GM21447 (cell line): ENCODE measurements around the gene HBG1.
"Not testable (repeated sequence)": the region's sequence is repeated elsewhere in the genome, so short reads cannot be mapped to it uniquely, and the experiment has no call there.

Source experiments
- ATAC-seq: cut with Tn5 transposase; IDR thresholded peaks from one replicate; pipeline ENCODE4 v1.9.1; 2021; ENCODE audit not compliant: unreplicated experiment

HBG1 gene

DNA sequence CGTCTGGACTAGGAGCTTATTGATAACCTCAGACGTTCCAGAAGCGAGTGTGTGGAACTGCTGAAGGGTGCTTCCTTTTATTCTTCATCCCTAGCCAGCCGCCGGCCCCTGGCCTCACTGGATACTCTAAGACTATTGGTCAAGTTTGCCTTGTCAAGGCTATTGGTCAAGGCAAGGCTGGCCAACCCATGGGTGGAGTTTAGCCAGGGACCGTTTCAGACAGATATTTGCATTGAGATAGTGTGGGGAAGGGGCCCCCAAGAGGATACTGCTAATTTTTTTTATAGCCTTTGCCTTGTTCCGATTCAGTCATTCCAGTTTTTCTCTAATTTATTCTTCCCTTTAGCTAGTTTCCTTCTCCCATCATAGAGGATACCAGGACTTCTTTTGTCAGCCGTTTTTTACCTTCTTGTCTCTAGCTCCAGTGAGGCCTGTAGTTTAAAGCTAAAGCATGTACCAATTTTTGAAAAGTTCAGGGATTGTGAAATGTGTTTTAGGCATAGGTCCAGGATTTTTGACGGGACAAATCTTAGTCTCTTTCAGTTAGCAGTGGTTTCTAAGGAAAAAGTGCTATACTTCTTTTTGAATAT lies at the start of gene HBG1:
Gene HBG1, minus strand, starts transcription at position 51 of the 590 bp plus-strand sequence. CDS start 53 bp downstream, outside the sequence.
- ATAC-seq: not testable (repeated sequence)

DNA sequence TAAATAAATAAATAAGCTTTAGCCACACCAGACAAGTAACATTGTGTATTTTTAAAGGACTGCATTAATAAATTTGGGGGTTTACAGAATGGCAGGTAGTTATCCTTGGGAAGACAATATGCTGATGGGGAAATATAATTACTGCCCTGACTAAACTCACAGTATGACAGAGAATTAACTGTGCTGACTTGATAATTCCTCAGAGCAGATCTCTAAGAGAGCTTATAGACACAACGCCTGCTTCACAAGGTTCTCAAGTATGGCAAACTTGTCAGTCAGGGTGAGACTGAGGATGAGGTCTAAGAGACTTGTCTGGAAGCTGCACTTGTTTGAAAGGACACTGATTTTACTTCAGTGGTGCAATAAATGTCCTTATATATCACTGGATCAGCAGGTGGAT lies 48.8 kb upstream of the HBG1 start:
- no peak for ATAC-seq

DNA sequence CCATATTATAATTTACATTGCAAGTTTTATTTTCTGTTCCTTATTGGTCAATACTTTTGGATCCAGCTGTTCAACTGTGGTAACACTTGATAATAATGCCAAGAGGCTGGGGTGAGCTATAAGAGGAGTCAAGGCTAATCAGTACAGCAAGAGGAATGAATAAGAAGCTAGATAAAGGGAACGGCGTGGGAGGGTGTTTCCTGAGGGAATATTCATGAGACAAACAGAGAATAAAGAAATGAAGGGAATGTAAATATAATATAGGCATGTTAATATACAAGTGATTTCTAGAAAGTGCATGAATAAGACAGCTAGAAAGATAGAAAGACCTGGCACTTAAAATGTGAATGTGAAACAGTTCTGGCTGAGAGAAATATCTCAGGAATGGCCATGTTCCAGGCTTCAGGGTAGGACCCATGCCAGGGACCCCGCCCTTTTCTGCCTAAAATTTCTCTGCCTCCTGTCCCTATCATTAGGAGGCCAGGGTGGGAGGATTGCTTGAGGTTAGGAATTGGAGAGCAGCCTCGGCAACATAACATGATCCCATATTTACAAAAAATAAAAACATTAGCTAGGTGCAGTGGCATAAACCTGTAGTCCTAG lies 48.2 kb upstream of the HBG1 start:
- ATAC-seq: no peak

DNA sequence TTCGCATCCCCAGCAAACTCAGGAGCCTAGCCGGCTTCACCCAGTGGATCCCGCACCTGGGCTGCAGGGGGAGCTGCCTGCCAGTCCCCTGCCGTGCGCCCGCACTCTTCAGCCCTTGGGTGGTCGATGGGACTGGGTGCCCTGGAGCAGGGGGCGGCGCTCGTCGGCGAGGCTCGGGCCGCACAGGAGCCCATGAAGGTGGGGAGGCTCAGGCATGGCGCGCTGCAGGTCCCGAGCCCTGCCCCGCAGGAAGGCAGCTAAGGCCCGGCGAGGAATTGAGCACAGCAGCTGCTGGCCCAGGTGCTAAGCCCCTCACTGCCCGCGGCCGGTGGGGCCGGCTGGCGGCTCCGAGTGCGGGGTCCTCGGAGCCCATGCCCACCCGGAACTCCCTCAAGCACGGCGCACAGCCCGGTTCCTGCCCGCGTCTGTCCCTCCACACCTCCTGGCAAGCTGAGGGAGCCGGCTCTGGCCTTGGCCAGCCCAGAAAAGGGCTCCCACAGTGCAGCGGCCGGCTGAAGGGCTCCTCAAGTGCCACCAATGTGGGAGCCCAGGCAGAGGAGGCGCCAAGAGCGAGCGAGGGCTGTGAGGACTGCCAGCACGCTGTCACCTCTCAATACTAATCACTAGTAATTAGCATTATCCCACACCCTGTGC lies 44.8 kb upstream of the HBG1 start:
- not testable (repeated sequence) for ATAC-seq

GRCh38 chr11:5293028-5293427 lies 43.4 kb upstream of the HBG1 start:
- ATAC-seq: no peak

DNA sequence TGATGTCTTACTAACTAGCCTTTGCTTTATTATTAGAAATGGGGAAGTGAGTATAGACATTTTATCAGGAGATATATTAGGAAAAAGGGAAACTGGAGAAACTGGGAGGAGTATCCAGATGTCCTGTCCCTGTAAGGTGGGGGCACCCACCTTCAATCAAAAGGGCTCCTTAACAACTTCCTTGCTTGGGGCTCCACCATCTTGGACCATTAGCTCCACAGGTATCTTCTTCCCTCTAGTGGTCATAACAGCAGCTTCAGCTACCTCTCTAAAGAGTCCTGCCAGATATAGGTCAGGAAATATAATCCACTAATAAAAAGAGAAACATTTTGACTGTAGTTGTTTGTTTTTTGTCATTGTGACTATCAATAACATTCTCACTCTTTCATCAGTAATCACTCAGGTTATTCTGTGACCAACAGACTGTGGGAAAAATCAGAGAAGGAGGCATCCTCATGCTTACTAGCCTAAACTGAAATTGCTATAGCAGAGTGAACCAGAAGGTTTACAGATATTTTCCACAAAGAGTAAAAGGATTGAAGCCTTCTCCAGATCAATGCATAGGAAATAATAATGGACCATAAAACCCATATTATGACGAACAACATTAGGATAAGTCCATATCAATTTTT lies 41.7 kb upstream of the HBG1 start:
- peak; percentile 92 for ATAC-seq

DNA sequence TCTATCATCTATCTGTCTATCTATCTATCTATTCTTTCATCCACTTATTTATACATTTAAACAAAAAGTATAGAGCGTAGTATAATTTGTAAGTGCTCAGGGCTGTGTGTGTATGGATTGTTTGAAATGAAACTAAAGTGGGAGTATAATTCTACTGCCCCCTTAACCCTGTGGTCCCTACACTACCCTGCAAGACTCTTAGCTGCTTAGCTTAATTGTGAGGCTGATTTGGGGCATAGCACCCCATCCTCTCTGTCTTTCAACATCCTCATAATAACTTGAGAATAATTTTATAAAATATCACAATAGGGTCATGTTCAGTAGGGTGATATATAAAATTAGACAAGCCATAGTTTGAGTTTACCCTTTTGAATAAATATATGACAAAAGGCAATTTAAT lies 40.4 kb upstream of the HBG1 start:
- ATAC-seq: no peak

DNA sequence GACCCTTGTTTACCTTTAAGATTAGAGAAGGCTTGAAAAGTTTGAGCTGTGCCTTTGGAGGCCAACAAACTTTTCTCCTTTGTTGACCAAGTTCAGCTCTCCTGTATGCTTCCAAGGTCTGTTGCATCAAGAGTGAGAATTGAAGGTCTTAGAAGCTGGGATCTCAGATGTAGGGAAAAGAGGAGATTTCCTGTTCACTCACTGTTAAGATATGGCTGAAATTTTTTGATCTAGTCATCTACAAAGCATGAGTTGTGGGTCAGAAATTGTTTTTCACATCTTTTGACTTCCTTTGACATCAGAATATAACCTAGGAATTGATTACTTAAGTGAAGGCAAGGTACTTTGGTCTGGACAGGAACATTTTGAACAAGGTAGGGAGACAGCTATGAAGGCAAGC lies 40.0 kb upstream of the HBG1 start:
- no peak for ATAC-seq

DNA sequence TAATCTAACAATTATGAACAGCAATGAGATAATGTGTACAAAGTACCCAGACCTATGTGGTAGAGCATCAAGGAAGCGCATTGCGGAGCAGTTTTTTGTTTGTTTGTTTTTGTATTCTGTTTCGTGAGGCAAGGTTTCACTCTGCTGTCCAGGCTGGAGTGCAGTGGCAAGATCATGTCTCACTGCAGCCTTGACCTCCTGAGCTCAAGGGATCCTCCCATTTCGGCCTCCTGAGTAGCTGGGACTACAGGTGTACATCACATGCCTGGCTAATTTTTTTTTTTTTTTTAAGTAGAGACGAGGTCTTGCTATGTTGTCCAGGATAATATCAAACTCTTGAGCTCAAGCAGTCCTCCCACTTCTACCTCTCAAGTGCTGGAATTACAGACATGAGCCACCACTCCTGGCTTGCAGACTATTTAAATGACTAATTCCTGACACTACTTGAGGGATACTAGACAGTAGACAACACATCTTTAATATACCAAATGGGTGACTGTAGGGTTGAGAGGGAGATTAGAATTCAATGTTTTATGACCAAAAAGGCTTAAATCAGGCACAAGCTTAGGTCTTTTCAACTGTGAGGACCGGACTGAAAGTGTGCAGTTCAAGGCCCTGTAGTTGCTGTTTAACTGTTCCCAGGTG lies 39.4 kb upstream of the HBG1 start:
- ATAC-seq: no peak

DNA sequence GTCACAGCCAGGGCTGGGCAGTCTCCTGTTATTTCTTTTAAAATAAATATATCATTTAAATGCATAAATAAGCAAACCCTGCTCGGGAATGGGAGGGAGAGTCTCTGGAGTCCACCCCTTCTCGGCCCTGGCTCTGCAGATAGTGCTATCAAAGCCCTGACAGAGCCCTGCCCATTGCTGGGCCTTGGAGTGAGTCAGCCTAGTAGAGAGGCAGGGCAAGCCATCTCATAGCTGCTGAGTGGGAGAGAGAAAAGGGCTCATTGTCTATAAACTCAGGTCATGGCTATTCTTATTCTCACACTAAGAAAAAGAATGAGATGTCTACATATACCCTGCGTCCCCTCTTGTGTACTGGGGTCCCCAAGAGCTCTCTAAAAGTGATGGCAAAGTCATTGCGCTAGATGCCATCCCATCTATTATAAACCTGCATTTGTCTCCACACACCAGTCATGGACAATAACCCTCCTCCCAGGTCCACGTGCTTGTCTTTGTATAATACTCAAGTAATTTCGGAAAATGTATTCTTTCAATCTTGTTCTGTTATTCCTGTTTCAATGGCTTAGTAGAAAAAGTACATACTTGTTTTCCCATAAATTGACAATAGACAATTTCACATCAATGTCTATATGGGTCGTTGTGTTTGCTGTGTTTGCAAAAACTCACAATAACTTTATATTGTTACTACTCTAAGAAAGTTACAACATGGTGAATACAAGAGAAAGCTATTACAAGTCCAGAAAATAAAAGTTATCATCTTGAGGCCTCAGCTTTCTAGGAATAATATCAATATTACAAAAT lies 38.6 kb upstream of the HBG1 start:
- ATAC-seq: no peak

GRCh38 chr11:5286901-5287300 lies 37.2 kb upstream of the HBG1 start:
- no peak for ATAC-seq

DNA sequence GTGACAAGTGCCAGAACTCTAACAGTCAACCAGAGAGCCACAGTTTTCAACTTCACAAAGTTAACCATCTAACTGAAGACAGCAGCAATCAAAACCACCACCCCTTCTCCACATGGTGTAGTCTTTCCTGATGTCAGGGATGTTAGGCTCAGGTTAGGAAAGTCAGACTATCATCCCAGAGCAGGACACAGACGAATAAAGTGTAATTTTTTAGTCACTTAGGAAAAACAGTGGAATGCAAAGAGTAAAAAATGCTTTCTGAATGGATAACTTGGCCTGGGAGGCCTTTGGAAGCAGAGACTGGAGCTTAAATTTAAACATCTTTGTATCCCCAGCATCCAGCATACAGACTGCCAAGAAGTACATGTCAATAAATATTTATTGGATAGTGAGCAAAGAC lies 36.7 kb upstream of the HBG1 start:
- ATAC-seq: no peak

DNA sequence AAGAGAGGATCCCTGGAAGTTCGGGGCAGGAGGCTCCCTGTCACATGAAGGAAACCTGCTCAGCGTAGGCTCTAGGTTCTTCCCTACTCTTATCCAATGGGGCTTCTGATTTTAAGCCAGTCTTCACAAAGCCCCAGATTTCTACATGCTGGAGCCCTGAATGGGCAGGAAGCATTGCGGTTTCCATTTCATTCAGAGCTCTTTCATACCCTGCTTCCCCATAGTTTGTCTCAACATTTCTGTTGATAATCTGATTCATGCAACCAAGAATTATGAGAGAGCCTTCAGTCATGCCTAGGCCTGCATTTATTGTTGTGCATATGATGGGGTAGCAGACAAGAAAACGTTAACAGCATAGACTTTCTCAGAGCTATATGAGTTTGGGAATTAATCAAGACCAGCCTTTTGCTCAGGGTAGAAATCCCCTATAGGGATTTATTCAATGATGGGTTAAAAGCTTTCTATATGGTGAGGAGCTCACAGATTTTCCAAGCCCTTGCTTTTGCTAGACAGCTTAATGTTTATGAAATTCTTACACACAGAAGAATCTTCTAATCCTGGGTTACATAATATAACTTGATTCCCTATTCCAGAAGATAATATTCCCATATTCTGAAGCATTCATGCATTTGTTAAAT lies 36.2 kb upstream of the HBG1 start:
- ATAC-seq: no peak

- ATAC-seq: no peak
Measured at GRCh38 chr11:5284637-5285036, 35.0 kb upstream of the HBG1 start.

GRCh38 chr11:5283882-5284281 lies 34.2 kb upstream of the HBG1 start:
- no peak for ATAC-seq

GRCh38 chr11:5283086-5283485 lies 33.4 kb upstream of the HBG1 start:
- ATAC-seq: no peak

- no peak for ATAC-seq
Measured at GRCh38 chr11:5282628-5283027, 33.0 kb upstream of the HBG1 start.

- ATAC-seq: no peak
Measured at GRCh38 chr11:5281596-5281995, 31.9 kb upstream of the HBG1 start.

GRCh38 chr11:5280582-5281102 lies 31.0 kb upstream of the HBG1 start:
- ATAC-seq: peak; percentile 87

- no peak for ATAC-seq
Measured at GRCh38 chr11:5279471-5280090, 29.9 kb upstream of the HBG1 start.
